ENCODE data around the gene PTPRZ1.

The PTPRZ1 gene

GRCh38 chr7:122063146-122063545 lies 190.2 kb downstream of the PTPRZ1 start:
- DNase-seq: no peak

GRCh38 chr7:122064971-122065370 lies 192.0 kb downstream of the PTPRZ1 start:
- DNase-seq: no peak

- DNase-seq: no peak
These were observed 194.1 kb downstream of the PTPRZ1 start for GRCh38 chr7:122067077-122067476.

- DNase-seq: no peak
These were observed 195.1 kb downstream of the PTPRZ1 start for GRCh38 chr7:122068046-122068445.

- DNase-seq: no peak
These were observed 196.0 kb downstream of the PTPRZ1 start for GRCh38 chr7:122068999-122069398.

- no peak for DNase-seq
These were observed 197.1 kb downstream of the PTPRZ1 start for GRCh38 chr7:122070062-122070461.

- no peak for DNase-seq
These were observed 197.9 kb downstream of the PTPRZ1 start for GRCh38 chr7:122070834-122071233.

GRCh38 chr7:122072272-122072671 lies 199.3 kb downstream of the PTPRZ1 start:
- no peak for DNase-seq

GRCh38 chr7:122072924-122073599 lies 200.1 kb downstream of the PTPRZ1 start:
- DNase-seq: no peak

- DNase-seq: no peak
These were observed 200.7 kb downstream of the PTPRZ1 start for GRCh38 chr7:122073635-122074034.

GRCh38 chr7:122082160-122082559 lies 209.2 kb downstream of the PTPRZ1 start:
- DNase-seq: no peak

- DNase-seq: no peak
These were observed 209.7 kb downstream of the PTPRZ1 start for GRCh38 chr7:122082670-122083069.

GRCh38 chr7:122092964-122093797 lies 220.2 kb downstream of the PTPRZ1 start:
- peak; percentile 76 for DNase-seq

- no peak for DNase-seq
These were observed 221.6 kb downstream of the PTPRZ1 start for GRCh38 chr7:122094549-122094948.

GRCh38 chr7:122095642-122096041 lies 222.7 kb downstream of the PTPRZ1 start:
- DNase-seq: no peak

- no peak for DNase-seq
These were observed 227.1 kb downstream of the PTPRZ1 start for GRCh38 chr7:122100021-122100420.

- DNase-seq: no peak
These were observed 230.1 kb downstream of the PTPRZ1 start for GRCh38 chr7:122103064-122103463.

Measured in activated effector memory CD4-positive, alpha-beta T cell treated with anti-CD3 and anti-CD28 coated beads, Interleukin-2, amount 50 U/mL, for 16 hours (primary cell).